HG03354 (cell line): Measurements from ENCODE around the gene PLA2G4E.

ENCODE experiments used
- ATAC-seq: cut with Tn5 transposase; IDR thresholded peaks from one replicate; pipeline ENCODE4 v1.9.1; 2021; ENCODE audit warnings: mild to moderate bottlenecking; ENCODE audit not compliant: unreplicated experiment, poor library complexity, severe bottlenecking

The PLA2G4E gene

DNA sequence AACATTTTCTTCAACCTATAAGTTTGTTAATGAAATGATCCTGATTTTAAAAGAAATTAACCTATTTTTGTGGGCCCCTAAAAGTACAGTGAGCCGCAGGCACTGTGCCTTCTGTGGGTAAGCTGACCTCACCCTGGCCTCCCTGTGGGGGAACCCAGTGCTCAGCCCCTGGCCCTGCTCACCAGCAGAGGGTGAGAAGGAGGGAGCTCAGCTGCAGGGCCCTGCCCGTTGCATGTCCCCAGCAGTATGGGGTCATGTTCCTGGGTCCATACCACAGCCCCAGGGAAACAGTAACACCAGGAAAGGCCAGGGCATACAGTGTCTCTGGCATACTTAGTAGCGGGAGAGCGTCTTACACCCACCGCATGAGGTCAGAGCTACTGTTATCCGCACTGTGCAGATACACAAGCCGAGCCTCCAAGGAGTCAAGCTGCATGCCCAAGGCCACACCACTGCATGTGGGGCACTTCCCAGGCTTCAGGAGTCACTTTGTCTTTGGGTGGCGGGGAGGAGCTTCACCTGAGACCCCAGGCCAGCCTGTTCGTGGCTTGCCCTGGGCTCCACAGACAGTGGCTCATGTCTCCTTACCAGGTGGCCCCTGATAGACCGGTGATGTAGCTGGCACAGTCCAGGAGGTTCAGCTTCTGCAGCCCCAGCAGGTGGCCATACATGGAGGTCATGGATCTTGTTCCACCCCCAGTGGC is 25.9 kb downstream of the PLA2G4E start:
- no peak for ATAC-seq

DNA sequence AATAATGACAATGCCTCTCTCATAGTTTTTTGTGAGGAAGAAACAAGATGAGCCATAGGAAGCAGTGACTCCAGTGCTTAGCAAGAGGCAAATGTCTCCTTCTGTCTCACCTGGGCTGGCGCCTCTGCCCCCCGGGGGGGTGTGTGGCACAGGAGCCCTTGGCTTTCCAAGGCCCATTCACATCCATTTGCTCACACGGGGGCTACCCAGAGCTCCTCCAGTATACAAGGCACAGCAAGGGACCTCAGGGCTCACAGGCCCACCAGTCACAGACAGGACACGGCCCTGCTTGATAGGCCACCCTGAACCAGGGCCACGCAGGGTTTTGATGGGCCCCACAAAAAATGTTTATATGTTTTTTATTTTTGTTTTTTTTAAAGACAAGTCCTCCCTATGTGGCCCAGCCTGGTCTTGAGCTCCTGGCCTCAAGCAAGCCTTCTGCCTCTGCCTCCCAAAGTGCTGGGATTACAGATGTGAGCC is 26.6 kb downstream of the PLA2G4E start:
- no peak for ATAC-seq

DNA sequence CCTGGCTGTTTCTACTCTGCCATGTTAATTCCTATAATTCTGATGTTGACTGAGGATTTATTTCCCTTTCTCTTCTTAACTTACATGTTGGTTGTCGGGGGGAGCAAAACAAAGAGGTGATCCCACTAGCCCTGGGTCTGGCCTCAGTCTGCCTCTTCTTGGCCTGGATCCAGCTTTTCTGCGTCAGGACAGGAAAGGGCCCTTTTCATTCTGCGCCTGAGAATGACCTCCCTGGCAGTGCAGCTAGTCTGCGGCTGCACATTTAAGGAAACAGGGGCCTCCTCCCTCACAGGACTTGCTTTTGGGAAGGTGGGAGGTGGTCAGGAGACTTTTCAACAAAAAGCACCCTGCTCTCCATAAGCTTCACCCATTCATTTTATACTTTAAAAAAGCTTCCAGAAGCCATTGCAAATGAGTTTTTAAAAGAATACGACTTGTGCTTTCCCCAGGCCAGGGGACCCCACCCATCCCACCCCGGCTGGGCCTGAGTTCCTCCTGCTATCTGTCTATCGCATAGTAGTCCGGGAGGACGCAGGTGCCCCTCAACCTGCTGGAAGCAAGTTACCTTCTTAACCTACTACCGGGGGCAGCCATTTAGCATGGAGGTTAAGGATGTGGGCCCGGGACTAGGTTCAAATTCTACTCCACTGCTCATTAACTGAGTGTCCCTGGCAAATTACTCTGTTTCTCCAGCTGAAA is 27.2 kb downstream of the PLA2G4E start:
- no peak for ATAC-seq

GRCh38 chr15:41992803-41993190 is 28.0 kb downstream of the PLA2G4E start:
- no peak for ATAC-seq

DNA sequence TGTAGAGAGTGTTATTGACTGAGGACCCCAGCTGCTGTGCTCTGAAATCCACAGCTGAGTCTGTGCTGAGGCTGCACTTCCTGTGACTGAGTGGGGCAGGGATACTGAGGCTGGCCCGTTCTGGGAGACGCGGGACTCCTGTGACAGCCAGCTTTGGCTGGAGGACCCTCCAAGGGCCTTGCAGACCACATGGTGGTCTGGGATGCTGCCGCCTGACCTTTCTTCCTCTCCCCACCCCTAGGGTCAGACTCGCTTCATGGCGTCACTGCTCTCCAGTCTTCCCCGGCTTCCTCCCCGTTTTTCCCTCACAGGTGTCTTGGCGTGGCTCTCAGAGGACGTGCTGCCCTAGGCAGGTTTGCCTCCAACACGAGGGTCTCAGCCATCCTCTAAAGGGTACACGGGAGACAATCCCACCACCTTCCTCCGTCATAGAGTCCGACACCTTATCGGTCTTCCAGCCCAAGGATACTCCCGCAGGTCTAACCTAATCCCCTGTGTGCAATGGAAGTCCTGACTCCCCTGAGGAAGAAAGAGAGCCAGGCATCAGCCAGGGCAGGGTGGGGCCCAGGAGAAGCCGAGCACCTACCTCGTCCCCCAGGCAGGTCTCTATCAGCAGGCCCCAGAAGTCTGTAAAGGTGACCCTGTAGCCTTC is 28.6 kb downstream of the PLA2G4E start:
- no peak for ATAC-seq

DNA sequence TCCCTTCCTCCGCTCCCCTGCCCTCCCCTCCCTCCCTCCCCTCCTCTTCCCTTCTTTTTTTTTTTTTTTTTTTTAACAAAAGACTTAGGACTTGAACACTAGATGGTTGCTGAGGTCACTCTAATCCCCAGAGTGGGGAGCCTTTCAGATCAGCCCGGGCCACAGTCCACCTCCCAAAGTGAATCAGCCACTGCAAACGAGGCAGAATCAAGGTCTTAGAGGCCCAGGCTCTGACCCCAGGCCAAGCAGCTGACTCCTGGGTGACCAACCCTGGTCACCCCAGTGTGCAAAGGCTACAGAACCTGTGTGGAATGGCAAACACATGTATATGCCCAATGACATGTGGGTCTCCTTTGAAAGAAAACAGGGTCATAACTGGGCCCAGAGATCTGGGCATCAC is 30.2 kb downstream of the PLA2G4E start:
- no peak for ATAC-seq

- ATAC-seq: no peak
Observed at GRCh38 chr15:41990243-41990605, 30.6 kb downstream of the PLA2G4E start.

DNA sequence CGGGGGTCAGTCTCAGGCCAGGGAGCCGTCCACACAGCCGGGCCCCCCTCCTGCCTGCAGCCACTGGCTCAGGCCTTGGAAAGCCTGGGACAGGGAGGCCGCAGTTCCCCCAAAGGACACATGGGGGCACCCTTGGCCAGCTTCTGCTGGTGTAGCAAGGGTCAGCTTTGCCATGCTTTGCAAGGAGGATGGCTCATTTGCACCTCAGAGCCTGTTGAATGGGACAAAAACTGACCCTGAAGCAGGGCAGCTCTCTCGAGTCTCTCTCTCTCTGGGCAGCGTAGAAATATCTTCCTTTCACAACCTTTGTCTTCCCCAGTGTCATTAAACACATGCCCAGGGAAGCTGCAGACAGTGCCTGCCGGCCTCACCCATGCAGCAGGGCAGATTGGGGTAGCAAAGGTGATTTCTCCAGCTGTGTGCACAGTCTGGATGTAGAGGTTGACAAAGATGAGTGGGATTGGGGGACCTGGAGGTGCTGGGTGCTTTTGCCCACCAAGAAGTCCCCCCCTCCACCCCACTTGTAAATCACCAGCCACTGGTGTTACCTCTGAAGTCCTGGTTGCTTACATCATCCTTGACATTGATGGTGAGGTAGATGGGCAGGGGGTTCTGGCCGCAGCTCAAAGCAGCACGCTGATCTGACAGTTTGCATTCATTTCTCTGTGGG is 31.1 kb downstream of the PLA2G4E start:
- peak; percentile 65 for ATAC-seq

DNA sequence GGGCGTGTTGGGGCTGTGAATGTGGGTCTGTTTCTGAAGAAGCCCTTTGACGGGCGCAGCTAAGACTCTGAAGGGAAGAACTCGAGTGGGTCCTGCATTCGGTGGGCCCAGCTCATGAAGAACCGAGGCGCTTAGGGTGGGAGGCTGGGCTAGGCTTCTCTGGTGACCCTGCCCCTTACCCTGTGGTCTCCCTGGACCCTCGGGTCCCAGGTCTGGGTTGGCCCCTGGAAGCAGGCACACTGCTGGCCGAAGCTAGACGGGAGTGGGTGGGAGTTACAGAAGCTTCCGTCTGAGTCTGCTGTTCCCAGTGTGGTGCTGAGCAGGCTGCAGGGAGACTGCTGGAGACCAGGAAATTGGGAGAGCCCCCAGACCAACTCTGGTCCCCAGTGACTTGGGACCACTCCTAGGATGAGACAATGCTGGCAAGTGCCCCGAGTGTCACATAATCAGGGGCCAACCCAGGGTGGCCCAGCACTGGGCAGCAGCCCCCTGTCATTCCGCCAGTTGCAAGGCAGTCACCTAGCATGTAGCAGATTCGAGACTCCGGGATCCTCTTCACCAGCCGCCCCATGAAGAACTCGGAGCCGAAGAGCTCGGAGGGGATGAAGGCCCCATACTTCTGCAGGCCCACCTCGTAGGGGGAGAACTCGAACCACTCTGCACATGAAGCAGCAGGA is 31.8 kb downstream of the PLA2G4E start:
- ATAC-seq: no peak

- no peak for ATAC-seq
Observed at GRCh38 chr15:41987925-41988275, 32.9 kb downstream of the PLA2G4E start.

DNA sequence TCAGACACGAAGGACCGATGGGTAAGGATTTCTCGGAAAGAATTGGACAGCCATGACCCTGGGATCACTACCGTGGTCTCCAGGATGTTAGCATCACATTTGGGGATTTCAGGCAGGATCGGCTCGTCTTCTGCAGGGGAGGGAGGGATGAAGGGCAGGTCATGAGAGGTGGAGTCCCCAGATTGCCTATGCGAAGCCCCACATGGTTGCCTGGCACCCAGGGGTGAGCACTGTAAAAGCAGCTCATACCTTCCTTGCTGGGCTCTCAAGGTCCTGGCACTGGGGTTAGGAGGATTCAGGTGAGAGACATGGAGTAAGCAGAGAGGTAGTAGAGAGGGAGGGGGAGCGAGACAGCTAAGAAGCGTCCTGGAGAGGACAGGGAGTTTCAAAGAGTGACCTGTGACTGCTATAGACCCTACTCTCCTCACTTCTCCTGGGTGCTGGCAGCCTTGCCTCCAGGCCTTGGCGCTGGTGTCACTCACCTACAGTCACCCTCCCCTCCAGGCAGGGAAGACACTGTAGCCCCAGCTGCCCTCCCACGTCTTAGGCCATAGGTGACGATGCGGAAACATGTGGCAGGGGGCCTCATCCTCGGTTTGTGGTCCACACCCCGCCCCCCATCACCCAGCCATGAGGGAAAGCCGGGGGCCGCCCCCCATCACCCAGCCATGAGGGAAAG is 33.5 kb downstream of the PLA2G4E start:
- no peak for ATAC-seq

DNA sequence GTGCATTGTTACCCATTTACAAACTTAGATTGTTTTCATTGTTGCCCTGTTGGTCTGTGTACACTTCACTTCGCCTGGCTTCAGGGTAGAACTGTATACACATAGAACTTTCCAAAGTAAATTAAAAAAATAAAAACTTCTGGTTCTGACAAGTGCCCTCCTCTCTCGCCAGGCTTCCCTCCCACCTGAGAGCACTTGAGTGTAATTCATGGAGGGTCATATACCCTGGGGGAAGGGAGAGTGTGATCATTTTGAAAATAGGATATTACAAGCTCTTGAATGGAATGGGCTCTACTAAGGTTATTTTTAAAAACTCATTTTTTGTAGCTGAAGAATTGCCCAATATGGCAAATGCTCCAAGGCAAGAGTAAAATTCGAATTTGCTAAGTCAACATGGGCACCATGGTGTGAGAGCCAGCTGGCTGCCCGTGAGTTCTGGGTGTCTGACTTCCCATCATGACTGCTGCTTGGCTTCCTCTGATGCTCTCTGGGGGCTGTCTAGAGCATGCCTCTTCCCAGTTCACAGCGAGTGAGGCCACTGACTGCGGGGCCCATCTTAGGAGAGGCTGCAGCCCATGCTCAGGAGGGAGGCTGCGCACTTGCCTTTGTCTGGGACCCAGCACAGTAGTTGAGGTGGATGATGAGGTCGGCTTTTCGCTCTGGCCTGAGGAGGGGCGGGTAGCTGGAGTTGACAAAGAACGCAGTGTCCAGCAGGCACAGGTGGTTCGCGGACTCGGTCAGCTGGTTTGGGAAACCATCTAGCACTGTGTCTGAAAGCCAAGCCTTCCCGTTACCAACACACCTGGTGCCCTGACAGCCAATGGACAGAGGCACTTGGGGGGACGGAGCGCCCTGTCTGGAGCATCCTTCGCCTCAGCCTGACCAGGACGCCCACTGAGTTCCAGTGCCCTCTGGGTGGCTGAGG is 35.3 kb downstream of the PLA2G4E start:
- ATAC-seq: no peak

GRCh38 chr15:41984622-41985021 is 36.2 kb downstream of the PLA2G4E start:
- no peak for ATAC-seq

DNA sequence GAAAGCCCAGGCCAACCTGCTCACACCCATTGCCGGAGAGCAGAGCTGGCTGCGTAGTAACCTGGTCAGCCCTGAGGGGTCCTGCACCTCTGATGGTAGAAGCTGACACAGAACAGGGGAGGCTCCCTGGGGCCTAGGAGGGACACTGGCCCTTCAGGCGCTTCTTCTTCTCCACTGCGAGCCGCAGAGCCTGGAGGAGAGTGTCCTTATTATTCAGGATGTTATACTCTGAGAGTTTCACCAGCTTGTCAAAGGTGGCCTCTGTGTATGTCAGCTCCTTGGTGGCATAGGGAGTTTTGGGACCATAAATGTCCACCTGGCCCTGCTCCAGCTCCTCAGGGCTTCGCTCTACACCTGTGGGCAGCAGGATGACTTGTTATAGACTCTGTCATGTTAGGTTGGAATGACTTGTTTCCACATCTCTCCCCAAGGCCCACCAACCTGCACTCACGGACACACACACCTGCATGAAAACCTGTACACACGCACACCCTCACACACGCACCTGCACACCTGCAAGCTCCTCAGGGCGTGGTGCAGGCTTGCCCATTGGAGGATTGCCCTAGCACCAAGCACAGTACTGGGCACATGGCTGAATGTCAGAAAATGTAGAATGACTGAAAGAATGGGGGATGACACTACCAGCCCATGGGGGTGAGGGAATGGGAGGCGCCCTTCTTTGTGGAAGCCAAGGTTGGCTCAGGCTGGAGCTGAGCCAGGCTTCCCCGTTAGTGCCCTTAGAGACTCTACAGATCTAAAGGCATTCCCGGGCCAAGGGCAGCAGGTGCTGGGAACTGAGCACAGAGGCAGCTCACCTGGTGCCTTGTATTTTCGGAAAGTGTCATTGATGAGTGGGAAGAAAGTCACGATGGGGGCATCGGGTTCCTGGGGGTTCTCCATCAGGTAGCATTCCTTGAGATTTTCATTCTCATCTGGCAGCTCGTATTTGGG is 36.9 kb downstream of the PLA2G4E start:
- no peak for ATAC-seq

GRCh38 chr15:41983221-41983620 is 37.6 kb downstream of the PLA2G4E start:
- no peak for ATAC-seq

GRCh38 chr15:41982133-41982930 is 38.5 kb downstream of the PLA2G4E start:
- ATAC-seq: no peak
